ENCODE data around the gene RNFT2. TPM values are rescaled to one million over a fixed set of nuclear protein-coding genes. Genes with fewer than 3 reads are reported as not detected.
"Not testable (repeated sequence)": the region's sequence is repeated elsewhere in the genome, so short reads cannot be mapped to it uniquely, and the experiment has no call there.

Gene RNFT2
- total RNA-seq, 8 experiments from 2014 or later = 0.71 to 56.3 (median 29.9) TPM

DNA sequence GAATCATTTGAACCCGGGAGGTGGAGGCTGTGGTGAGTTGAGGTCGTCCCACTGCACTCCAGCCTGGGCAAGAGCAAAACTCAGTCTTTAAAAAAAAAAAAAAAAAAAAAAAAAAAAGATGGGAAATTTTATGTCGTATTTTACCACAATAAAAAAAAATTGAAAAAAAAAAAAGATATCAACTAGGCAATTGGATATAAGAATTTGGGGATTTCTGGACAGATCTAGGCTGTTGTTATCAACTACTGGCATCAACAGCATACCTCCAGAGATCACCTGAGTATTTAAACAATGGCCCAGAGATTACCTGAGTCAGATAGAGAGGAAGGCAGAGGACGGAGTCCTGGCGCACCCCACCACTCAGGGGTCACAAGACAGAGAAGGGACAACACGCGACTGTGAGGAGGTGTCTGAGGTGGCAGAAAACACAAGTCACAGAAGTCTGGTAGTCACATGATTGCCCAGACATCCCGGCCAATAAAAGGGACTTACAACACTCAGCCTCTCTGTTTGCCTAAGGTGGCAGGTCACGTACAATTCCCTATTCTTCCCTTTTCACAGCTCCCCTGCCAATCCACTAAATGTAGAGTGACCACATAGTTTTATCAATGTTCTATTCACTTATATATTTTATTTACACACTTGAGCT lies 2.0 kb upstream of the RNFT2 start:
- WGBS, 10 experiments = 49 to 93% (median 81%) methylated on average over 2 to 7 of the region's 9 CpGs
- Histone ChIP-seq H3K4me3 (peak overlapping the region; percentile 64 to 95 (median 75)), H3K4me1 (replicated peaks in 1 of 2) (peaks cover 7 to 11% of the 10 kb centered on the region in 2 donors), H3K27ac (no peak overlapping the region)
- ATAC-seq (replicated peaks in 6 of 8) = no peak
- in situ Hi-C loops (cut with MboI; ENCODE audit: low pct_unique_long_range_greater_than_20kb in 2 of 9, low sequenced_read_pairs in 9 of 9, unreplicated experiment in 9 of 9) = no loop called here

DNA sequence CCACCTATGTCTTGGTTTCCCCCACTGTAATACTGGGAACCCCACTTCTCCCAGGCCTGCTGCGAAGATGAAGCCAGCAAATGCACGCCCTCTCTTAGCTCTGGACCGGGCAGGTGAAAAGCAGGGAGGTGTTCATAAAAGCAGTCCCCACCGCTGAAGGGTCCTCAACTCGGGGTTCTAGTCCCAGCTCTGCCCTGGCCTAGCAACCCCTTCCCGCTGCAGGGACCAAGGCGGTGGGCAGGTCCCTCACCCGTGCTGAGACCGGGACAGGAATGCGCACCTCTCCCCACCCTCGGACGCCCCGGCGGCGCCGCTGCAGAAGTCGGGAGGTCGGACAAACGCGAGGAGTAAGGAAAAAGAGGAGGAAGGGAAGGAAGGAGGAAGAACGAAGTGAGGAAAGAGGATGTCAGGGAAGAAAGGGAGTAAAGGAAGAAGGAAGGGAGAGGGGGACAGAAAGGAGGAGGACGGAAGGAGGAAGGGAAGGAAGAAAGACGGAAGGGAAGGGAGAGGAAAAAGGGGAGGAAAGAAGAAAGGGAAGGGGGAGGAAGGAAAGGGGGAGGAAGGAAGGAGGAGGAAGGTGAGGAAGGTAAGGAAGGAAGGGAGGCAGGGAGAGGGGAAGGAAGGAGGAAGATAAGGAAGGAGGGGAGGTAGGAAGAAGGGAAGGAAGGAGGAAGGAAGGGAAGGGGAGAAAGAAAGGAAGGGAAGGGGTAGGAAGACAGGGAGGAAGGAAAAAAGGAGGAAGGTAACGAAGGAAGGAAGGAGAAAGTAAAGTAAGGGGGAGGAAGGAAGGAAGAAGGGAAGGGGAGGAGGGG lies 947 bp upstream of the RNFT2 start:
- H3K4me1 ChIP-seq (replicated peaks in 1 of 2) = peaks cover 7 to 11% of the 10 kb centered on the region in 2 donors
- in situ Hi-C loops (cut with MboI; ENCODE audit: low pct_unique_long_range_greater_than_20kb in 2 of 9, low sequenced_read_pairs in 9 of 9, unreplicated experiment in 9 of 9) = no loop called here
- WGBS, 10 experiments = 0 to 2% (median 1%) methylated on average over 1 to 20 of the region's 24 CpGs
- H3K27ac ChIP-seq = no peak overlapping the region
- ATAC-seq (replicated peaks in 6 of 8) = no peak
- peak overlapping the region; percentile 64 to 95 (median 75) for H3K4me3 ChIP-seq

DNA sequence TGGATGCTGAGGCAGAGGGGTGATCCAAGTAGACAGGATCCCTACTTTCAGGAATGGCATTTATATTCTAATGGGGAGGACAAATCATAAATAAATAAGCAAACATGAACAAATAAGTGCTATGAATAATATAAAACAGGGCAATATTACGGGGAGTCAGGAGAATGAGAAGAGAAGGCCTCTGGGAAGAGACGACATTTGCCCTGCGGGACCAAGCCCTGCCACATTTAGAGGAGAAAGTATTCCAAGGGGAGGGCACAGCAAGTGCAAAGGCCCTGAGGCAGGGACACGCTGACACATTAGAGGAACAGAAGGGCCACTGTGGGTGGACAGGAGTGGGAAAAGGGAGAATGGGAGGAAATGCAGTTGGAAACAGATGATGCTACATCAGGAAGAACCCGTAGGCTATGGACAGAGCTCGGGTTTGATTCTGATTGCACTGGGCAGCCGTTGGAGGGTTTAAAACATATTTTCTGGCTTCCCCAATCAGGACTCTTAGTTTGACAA lies 1.3 kb downstream of the RNFT2 start:
- Histone ChIP-seq H3K27ac (no peak overlapping the region), H3K4me1 (replicated peaks in 1 of 2) (peaks cover 7 to 11% of the 10 kb centered on the region in 2 donors), H3K4me3 (peak overlapping the region in 2 of 5 donors; percentile 62 to 64)
- no peak for ATAC-seq (replicated peaks in 6 of 8)
- in situ Hi-C loops (cut with MboI; ENCODE audit: low pct_unique_long_range_greater_than_20kb in 2 of 9, low sequenced_read_pairs in 9 of 9, unreplicated experiment in 9 of 9) = no loop called here
- WGBS, 10 experiments = 52 to 100% (median 95%) methylated on average over 1 to 4 of the region's 7 CpGs; no CpG with 5 or more reads in 2 of the 10 experiments

DNA sequence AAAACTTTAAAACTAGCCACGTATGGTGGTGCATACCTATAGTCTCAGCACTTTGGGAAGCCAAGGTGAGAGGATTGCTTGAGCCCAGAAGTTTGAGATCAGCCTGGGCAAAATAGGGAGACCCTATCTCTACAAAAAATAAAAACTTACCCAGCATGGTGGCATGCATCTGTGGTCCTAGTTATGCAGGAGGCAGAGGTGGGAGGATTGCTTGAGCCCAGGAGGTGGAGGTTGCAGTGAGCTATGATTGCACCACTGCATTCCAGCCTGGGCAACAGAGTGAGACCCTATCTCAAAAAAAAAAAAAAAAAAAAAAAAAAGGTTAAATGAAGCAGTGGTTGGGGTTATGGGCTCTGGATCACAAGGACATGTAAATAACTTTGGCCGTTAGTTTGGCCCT lies 4.7 kb downstream of the RNFT2 start:
- whole genome bisulfite sequencing, 10 experiments = 10 to 100% (median 90%) methylated on average over 1 to 2 of the region's 2 CpGs; no CpG with 5 or more reads in 3 of the 10 experiments
- in situ Hi-C loops (cut with MboI; ENCODE audit: low pct_unique_long_range_greater_than_20kb in 2 of 9, low sequenced_read_pairs in 9 of 9, unreplicated experiment in 9 of 9); H3K4me3 ChIP-seq; H3K4me1 ChIP-seq (replicated peaks in 1 of 2); ATAC-seq (replicated peaks in 6 of 8); H3K27ac ChIP-seq: not testable (repeated sequence)

DNA sequence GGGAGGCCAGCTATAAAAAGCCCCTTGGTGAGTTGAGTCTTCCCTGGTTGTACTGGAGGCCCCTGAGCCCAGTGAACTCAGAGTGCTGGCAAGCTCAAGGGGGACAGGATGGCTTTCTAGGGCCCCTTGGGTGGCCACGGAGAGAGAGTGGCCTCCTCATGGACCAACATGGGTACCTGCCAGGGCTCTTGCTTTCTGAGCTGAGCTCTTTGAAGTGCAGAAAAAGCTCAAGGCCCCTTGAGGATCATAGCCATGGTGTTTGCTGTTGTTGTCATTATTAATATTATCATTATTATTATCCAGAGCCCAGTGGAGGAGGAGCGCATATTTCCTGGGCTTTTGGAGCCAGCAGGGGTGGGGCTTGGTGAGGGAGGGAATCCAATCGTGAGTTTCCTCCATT lies 6.7 kb downstream of the RNFT2 start:
- H3K4me3 ChIP-seq = no peak overlapping the region
- in situ Hi-C loops (cut with MboI; ENCODE audit: low pct_unique_long_range_greater_than_20kb in 2 of 9, low sequenced_read_pairs in 9 of 9, unreplicated experiment in 9 of 9) = no loop called here
- 17 to 100% (median 70%) methylated on average over 1 of the region's 3 CpGs; no CpG with 5 or more reads in 4 of the 10 experiments for WGBS, 10 experiments
- ATAC-seq (replicated peaks in 6 of 8) = no peak
- no peak overlapping the region for H3K27ac ChIP-seq
- H3K4me1 ChIP-seq (replicated peaks in 1 of 2) = no peaks in the 10 kb centered on the region

DNA sequence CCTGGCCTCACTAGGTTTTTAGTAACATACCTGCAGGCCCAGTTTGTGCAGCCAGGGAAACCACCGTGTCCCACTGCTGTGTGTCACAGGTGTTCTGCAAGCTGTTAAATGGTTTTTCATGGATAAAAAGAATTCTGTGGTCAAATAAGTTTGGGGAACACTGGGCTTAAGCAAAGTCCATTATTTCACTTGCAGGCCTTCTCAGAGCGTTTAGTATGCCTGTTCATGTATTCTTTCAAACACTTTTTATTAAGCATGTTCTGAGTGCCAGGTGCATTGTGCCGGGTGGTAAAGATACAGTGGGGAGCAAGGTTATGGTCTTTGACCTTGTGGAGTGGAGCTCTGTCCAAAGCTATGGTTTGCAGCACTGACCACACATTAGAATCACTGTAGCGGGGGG lies 7.4 kb downstream of the RNFT2 start:
- no peak for ATAC-seq (replicated peaks in 6 of 8)
- Histone ChIP-seq H3K27ac (no peak overlapping the region), H3K4me1 (replicated peaks in 1 of 2) (no peaks in the 10 kb centered on the region), H3K4me3 (no peak overlapping the region)
- WGBS, 10 experiments = 80 to 100% (median 85%) methylated on average over 1 to 2 of the region's 4 CpGs; no CpG with 5 or more reads in 3 of the 10 experiments
- in situ Hi-C loops (cut with MboI; ENCODE audit: low pct_unique_long_range_greater_than_20kb in 2 of 9, low sequenced_read_pairs in 9 of 9, unreplicated experiment in 9 of 9) = no loop called here

DNA sequence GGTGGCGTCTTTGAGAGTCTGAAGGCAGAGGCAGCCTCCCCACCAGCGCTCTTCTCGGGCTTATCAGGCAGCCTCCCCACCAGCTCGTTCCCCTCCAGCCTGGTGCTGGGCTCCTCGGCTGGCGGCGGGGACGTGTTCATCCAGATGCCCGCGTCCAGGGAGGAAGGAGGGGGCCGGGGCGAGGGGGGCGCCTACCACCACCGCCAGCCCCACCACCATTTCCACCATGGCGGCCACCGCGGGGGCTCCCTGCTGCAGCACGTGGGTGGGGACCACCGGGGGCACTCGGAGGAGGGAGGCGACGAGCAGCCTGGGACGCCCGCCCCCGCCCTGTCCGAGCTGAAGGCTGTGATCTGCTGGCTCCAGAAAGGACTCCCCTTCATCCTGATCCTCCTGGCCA lies 11.8 kb downstream of the RNFT2 start:
- WGBS, 10 experiments = no CpG with 5 or more reads among the region's 26 CpGs
- no peak overlapping the region for H3K27ac ChIP-seq
- no peak for ATAC-seq (replicated peaks in 6 of 8)
- H3K4me1 ChIP-seq (replicated peaks in 1 of 2) = no peaks in the 10 kb centered on the region
- H3K4me3 ChIP-seq = no peak overlapping the region
- in situ Hi-C loops (cut with MboI; ENCODE audit: low pct_unique_long_range_greater_than_20kb in 2 of 9, low sequenced_read_pairs in 9 of 9, unreplicated experiment in 9 of 9) = no loop called here

DNA sequence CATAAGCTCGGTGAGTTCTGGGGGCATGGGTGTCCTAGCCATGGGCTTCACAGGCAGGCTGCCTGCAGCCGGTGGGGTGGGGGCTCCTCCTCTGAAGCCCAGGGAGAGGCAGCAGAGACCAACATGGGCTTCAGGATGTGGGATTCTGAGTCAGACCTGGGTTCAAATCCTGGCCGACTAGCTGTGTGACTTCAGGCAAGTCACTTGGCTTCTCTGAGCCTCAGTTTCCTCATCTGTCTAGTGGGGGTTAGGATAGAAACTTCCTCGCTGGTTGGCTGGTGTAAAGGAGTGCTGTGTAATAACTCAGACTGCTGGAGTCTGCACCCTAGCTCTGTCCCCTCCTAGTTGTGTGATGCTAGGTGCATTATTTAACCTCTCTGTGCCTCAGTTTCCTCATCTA lies 12.2 kb downstream of the RNFT2 start:
- no peaks in the 10 kb centered on the region for H3K4me1 ChIP-seq (replicated peaks in 1 of 2)
- 83 to 100% (median 90%) methylated on average over 1 to 2 of the region's 4 CpGs; no CpG with 5 or more reads in 7 of the 10 experiments for WGBS, 10 experiments
- ATAC-seq (replicated peaks in 6 of 8) = no peak
- in situ Hi-C loops (cut with MboI; ENCODE audit: low pct_unique_long_range_greater_than_20kb in 2 of 9, low sequenced_read_pairs in 9 of 9, unreplicated experiment in 9 of 9) = no loop called here
- no peak overlapping the region for H3K4me3 ChIP-seq
- H3K27ac ChIP-seq = no peak overlapping the region

DNA sequence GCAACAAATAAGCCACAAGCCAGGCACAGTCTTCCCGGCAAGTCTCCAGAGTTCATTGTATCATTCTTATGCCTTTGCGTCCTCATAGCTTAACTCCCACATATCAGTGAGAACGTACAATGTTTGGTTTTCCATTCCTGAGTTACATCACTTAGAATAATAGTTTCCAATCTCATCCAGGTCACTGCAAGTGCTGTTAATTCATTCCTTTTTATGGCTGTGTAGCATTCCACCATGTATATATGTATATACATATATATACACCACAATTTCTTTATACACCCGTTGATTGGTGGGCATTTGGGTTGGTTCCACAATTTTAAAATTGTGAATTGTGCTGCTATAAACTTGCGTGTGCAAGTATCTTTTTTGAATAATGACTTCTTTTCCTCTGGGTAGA lies 16.0 kb downstream of the RNFT2 start:
- 20 to 100% (median 100%) methylated on average over 1 to 5 of the region's 5 CpGs; no CpG with 5 or more reads in 1 of the 10 experiments for WGBS, 10 experiments
- in situ Hi-C loops (cut with MboI; ENCODE audit: low pct_unique_long_range_greater_than_20kb in 2 of 9, low sequenced_read_pairs in 9 of 9, unreplicated experiment in 9 of 9); H3K4me1 ChIP-seq (replicated peaks in 1 of 2); H3K4me3 ChIP-seq; ATAC-seq (replicated peaks in 6 of 8); H3K27ac ChIP-seq: not testable (repeated sequence)

DNA sequence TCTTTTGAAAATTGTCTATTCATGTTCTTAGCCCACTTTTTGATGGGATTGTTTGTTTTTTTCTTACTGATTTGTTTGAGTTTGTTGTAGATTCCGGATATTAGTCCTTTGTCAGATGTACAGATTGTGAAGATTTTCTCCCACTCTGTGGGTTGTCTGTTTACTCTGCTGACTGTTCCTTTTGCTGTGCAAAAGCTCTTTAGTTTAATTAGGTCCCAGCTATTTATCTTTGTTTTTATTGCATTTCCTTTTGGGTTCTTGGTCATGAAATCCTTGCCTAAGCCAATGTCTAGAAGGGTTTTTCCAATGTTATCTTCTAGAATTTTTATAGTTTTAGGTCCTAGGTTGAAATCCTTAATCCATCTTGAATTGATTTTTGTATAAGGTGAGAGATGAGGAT lies 16.7 kb downstream of the RNFT2 start:
- H3K27ac ChIP-seq; H3K4me3 ChIP-seq; in situ Hi-C loops (cut with MboI; ENCODE audit: low pct_unique_long_range_greater_than_20kb in 2 of 9, low sequenced_read_pairs in 9 of 9, unreplicated experiment in 9 of 9); H3K4me1 ChIP-seq (replicated peaks in 1 of 2); ATAC-seq (replicated peaks in 6 of 8): not testable (repeated sequence)
- WGBS, 10 experiments = 20 to 100% (median 85%) methylated on average over 1 of the region's 1 CpG; no CpG with 5 or more reads in 2 of the 10 experiments

DNA sequence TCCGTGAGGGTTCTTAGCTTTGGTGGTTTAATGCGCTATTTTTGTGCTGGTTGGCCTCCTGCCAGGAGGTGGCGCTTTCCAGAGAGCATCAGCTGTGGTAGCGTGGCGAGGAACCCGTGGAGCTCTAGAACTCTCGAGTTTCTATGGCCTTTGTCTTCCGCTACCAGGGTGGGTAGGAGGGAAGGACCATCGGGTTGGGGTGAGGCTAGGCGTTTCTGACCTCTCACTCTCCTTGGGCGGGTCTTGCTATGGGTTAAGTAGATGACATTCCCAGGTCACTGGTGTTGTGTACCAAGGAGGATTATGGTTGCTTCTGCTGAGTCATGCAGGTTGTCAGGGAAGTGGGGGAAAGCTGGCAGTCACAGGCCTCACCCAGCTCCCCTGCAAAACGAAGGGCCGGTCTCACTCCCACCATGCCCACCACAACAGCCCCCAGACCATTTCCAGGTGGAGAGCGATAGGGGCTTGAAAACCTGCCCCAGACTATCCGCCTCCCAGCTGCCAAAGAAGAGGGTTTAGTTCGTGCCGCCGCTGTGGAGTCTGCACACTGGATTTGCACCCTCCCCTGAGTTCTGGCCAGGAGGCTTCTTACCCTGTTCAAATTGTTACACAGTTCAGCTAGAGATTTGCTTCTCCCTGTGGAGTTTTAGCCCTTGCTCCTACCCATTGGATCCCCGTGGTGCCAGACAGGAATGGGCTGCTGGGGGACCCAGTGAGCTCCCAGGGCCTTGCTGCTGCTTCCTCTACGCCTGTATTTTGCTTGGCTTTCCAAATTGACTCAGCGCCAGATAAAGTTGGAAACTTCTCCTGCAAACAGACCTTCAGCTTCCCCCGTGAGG lies 21.9 kb downstream of the RNFT2 start:
- no peak overlapping the region for H3K4me3 ChIP-seq
- H3K4me1 ChIP-seq (replicated peaks in 1 of 2) = no peaks in the 10 kb centered on the region
- peak in 1 of 8 experiments; percentile 43 for ATAC-seq (replicated peaks in 6 of 8)
- no peak overlapping the region for H3K27ac ChIP-seq
- 70 to 100% (median 89%) methylated on average over 2 to 12 of the region's 22 CpGs; no CpG with 5 or more reads in 3 of the 10 experiments for WGBS, 10 experiments
- in situ Hi-C loops (cut with MboI; ENCODE audit: low pct_unique_long_range_greater_than_20kb in 2 of 9, low sequenced_read_pairs in 9 of 9, unreplicated experiment in 9 of 9) = no loop called here

DNA sequence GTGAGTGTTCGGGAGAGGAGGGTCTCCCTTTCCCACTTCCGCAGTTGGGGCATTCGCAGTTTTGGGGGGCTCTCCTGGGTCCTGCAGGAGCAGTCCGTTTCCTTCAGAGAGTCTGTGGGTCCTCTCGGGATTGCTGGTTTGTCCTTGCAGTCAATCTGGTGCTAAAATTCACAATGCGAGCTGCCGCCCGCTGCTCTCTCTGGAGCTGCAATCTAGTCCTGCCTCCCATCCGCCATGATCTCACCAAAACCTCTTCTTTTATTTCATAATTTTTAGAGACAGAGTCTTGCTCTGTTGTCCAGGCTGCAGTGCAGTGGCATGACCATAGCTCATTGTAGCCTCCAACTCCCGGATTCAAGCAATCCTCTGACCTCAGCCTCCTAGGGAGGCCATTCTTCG lies 22.5 kb downstream of the RNFT2 start:
- Histone ChIP-seq H3K4me1 (replicated peaks in 1 of 2) (peaks cover 0 to 6% of the 10 kb centered on the region in 2 donors), H3K27ac (no peak overlapping the region), H3K4me3 (no peak overlapping the region)
- no peak for ATAC-seq (replicated peaks in 6 of 8)
- 89 to 100% (median 100%) methylated on average over 1 to 7 of the region's 11 CpGs; no CpG with 5 or more reads in 3 of the 10 experiments for WGBS, 10 experiments
- in situ Hi-C loops (cut with MboI; ENCODE audit: low pct_unique_long_range_greater_than_20kb in 2 of 9, low sequenced_read_pairs in 9 of 9, unreplicated experiment in 9 of 9) = no loop called here

Data from motor neuron (in vitro differentiated cells).